HT-29 (cell line): ENCODE results near the gene CCDC150. TPM values are rescaled to one million over a fixed set of nuclear protein-coding genes. Genes with fewer than 3 reads are reported as not detected.
A peak's percentile ranks its signal among the peaks of the same experiment; 100 is the strongest.
"Not testable (repeated sequence)": the region's sequence is repeated elsewhere in the genome, so short reads cannot be mapped to it uniquely, and the experiment has no call there.

Experiments
- DNase-seq: peaks from one replicate; pipeline ENCODE4 v3.0.0-alpha.2; 2015; ENCODE audit warnings: low spot score
- total RNA-seq: library from RNA; depleted of rRNA; stranded (reverse); fragments of >200 nt; shearing (Covaris generic); gene quantifications from 2 replicates; pipeline ENCODE4 v1.2.3, GENCODE V29; 2014; rRNA removed

CCDC150 gene
- 6.3 and 8.9 TPM in 2 replicates for total RNA-seq

DNA sequence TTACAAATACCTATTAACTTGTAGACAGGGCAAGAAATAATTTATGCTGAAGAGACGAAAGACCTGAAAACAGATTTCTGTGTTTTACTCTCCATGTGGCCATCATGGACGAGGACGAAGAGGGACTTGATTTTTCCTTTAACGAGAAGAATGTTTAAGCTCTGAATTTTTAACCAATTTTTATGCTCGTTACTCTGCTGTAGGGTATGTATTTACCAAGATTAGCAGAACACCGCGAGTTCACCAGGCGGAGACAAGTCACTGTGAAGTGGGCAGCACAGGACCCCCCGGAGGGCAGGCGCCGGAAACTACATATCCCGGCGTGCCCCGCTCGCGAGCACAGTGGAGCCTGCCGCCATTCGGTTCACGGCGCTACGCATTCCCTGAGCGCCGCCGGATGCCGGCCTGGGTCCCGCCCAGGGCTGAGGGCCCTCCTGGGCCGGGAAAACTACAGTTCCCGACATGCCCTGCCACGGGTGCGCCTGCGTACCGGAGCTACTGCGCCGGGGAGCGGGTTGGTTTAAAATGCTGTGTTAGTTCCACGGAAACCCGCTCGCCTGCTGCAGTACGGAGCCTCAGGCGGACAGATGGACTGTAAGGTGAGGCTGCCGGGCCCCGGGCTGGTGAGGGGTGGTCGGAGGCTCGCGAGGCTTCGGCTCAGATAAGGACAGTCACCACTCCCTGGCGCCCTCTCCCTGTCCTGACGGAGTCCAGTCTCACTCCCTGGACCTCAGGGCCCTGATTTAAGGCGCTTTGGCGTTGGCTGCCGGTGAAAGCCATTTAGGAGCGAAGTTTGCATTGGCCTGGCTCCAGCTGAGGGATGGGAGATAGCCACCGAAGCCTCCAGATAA, at the start of gene CCDC150:
CCDC150 (plus strand) TSS at position 536 of the 851 bp plus-strand sequence; CDS start at position 588, 52 bp downstream.
- DNase-seq: peak; percentile 97

DNA sequence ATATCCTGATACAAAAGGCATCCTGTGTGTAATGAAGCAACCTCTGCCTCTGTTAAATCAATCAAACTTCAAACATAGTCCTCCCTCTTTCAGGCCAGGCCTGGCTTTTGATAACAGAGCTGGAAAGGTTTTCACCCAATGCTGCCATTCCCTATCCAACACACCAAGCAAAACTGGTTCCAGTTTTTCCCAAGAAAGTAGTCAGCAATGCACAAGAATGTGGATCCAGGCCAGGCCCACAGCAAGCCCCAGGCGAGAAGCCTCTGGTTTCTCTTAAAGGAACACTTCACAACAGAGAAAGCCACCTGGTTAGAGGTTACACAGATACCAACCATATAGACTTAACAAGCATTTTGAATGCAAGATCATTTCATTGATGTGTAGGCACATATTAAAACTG, 49.2 kb upstream of the CCDC150 start:
- DNase-seq: no peak

DNA sequence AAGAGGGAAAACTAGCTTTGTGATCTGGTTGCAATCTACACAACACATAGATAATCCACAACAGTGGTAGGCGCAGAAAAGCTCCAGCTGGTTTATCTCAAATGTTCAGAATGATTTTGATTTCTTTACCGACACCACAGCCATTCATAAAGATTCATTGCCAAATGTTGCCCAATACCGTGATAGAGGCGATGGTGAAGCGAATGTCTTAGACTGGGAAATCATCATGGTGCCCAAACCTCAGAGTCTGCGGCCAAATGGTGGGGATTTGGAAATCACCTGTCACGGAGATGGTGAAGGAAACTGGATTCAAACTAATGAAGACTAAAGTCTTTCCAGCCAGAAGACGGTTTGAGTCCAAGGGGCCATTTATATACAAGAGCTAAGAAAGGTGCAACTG, 48.5 kb upstream of the CCDC150 start:
- no peak for DNase-seq

DNA sequence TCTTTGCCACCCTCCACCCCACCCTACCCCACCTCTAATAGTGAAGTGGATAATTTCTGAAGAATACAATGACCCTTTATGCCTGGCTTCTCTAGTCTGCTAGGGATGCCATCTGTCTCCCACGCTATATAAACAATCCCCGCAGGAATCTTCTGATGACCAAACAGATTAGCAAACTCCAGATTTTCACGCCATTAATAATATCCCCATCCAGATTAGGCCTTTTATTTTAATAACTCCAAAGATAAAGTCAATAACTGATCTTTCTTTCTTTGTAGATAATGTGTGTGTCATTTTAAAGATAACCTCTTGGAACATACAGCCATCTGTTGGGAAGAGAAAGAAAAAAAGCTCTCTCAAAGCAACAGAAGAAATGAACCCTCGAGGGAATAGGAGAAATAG, 47.9 kb upstream of the CCDC150 start:
- DNase-seq: no peak

DNA sequence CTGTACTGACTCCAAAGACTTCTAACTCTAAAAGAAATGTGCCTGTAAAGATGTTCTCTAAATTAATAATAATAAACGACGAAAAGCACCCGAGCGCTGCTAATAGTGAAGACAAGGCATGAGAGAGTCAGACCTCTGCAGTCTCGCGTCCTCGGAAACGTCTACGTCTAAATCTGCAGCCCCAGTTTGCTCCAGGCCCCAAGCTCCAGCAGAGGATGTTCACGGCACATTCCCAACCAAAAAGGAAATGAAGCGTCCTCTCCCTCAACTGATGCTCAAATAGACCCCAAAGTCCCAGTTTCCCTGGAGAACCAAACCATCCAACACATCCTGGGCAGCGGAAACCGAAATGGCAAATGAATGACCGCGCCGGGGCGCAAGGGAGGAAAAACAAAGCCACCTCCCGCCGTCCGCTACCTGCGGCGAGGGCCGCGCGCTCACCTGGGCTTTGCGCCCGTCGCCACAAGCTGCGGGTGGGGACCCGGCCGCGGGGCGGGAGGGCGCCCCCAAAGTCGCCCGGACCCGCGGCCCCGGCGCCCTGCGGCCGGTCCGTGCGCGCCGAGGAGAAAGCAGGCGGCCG, 47.1 kb upstream of the CCDC150 start:
- DNase-seq: no peak

DNA sequence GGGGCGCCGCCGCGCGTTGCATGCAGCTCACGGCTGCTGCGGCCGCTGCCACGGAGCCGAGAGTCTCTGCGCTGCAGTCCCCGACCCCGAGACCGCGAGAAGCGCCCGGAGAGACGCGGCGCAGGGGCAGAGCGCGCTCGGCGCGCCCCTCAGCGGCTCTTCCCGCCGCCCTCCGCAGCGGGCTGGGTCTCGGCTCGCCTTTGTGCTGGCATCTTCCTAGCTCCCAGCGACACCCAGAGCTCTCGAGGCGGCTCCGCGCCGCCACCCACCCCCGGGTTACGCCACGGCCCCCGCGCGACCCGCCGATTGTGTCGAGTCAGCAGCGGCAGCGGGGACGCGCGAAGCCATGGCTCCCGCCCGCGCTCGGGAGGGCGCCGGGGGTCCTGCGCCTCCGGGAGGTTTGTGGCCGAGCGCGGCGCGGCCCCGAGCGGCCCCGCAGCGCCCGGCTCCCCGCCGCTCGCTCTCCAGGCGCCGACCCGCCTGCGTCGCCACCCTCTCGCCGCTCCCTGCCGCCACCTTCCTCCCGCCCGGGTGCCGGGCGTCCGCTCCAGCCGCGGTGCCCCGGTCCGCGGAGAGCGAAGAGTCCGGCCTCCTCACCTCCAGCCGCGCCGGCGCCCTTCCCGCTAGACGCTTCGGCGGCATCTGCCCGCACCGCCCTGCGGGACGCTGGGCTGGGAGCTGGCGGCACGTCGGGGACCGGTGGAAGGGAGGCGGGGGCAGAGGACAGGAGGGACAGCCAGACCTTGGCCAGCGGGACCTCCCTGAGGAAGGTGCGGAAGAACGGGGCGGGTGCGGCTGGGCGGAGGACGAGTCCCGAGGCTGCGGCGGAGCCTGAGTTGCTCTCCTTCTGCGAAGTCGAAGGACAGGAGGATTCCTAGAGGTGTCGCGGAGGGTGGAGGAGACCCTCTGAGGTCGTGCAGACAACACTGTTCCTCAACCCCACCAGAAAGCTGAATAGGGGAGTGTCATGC, 46.3 kb upstream of the CCDC150 start, which contains the start of gene HECW2:
HECW2 (minus strand) TSS at position 644 of the 971 bp plus-strand sequence.
- no peak for DNase-seq

DNA sequence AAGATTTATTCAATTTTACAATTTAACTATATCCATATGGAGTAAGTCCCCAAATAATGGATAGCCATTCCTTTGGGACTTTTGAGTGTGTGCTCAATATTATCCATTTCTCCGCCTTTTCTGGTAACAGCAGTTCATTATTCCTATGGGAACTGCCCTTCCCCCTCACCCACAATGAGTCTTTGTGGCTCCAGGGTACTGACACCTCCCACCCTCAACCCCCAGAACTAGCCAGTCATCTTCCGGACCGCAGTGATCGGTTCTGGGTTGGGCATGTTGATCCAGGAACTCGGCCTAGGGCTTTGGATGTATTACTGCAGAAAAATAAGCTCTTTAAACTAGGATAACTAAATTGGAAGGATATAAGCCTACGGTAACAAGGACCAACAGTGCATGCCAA, 45.4 kb upstream of the CCDC150 start:
- DNase-seq: no peak

DNA sequence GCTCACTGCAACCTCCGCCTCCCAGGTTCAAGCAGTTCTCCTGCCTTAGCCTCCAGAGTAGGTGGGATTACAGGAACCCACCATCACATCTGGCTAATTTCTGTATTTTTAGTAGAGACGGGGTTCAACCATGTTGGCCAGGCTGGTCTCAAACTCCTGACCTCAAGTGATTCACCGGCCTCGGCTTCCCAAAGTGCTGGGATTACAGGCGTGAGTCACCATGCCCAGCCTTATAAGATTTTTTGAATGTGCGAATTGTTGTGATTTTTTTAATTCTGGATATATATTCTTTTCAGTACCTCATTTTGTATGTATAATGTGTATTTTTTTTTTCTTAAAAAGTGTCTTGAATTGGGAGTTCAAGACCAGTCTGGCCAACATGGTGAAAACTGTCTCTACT, 42.0 kb upstream of the CCDC150 start:
- no peak for DNase-seq

DNA sequence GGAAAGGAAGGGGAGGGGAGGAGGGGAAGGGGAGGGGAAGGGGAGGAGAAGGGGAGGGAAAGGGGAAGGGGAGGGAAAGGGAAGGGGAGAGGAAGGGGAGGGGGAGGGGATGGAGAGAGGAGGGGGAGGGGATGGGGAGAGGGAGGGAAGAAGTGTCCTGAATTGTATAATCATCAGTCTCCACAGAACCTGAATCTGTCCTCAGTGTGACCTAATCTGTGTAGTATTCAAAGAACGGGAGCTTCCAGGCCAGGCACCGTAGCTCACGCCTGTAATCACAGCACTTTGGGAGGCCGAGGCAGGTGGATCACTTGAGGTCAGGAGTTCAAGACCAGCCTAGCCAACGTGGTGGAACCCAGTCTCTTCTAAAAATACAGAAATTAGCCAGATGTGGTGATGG, 41.1 kb upstream of the CCDC150 start:
- no peak for DNase-seq

DNA sequence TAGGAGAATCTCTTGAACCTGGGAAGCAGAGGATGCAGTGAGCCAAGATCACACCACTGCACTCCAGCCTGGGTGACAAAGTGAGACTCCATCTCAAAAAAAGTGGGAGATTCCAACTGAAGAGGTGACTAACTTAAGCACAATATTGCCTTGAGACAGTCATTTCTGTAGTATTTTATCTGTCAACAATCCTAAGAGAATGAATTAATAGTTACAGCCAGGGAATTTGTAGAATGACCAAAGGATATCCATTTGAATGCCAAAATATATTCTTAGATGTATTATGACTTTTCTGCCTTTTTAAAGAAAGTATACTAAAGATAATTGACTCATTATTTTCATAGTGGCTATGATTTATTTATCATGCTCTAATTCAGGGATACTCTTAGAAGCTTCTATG, 40.7 kb upstream of the CCDC150 start:
- no peak for DNase-seq

DNA sequence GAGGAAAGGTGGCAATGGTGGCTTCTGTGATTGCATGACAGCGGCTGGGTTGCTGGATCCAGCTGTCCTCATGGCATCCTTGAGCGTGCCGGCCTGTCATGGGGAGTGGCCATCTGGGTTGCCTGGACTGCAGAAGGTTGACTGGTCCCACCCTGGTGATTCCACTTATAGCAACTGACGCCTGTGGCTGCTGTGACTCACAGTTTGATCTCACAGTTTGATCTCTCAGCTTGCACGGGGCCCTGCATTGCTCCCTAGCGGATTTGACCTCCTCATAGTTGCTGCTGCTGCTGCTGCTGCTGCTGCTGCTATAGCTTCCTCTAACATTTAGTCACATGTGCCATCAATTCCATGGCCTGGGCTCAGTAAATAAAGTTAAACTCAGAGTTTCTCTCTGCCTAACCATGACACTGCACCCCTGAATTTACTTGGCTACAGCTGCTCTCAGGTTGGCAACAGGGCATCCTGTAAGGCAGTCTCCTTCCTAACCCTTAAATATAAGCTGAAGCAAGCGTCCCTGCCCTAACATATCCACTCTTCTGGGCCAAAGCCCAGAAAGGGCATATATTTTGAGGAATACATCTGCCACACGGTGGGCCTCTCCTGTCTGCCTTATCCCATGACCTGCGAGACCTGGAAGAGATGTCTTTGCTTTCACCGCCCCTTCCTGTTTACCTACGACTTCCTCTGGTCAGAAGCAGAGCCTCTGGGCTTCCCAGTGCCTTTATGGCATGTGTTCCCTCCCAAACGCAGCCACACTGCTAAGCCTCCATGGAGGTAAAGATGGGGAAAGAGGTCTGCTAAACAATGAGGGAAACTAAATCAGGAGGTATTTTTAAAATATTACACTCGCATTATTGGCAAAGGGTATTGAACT, 37.8 kb upstream of the CCDC150 start:
- DNase-seq: peak; percentile 86

DNA sequence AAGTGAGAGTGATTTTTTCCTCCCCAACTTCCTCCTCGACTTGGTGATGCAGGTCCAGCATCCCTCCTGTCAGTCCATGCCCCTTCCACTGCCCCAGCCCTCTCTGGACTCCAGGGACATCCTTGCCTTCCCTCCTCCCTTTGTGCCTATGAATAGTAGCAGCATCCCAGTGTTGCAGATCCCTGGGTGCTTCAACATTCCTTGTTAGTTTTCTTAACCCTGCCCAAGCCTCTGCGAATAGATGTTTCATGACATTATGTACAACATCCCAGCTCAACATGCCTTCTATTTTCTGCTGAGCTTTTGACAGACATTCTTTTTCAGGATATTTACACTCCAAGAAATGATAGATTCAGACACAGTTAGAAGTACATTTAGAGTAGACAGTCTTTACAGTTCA, 35.3 kb upstream of the CCDC150 start:
- DNase-seq: no peak

DNA sequence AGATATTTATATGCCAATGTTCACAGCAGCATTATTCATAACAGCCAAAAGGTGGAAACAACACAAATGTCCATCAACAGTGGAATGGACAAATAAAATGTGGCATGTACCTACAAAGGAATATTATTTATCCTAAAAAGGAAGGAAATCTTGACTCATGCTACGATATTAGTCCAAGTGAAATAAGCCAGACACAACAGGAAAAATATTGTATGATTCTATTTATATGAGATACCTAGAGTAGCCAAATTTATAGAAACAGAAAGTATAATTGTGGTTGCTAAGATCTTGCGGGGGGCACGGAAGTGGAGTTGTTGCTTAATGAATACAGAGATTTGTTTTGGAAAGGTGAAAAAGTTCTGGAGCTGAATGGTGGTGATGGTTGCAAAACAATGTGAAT, 33.0 kb upstream of the CCDC150 start:
- DNase-seq: no peak

DNA sequence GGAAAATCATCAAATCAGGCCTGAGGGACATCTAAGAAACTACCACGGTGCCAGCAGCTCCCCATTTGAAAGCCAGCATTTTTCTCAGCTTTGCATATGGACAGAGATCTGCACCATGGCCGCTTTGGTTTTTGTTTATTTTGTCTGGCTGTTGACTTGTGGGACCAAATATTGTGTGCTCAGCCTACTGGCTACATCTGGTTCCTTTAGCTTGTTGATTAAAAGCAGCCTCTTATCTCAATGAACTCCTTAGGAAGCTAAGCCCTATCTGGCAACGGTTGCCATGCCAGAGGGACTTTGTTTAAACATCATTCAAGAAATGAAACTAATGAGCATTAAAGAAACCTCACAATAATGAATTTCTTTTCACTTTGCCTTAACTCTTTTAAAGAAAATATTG, 32.4 kb upstream of the CCDC150 start:
- no peak for DNase-seq

DNA sequence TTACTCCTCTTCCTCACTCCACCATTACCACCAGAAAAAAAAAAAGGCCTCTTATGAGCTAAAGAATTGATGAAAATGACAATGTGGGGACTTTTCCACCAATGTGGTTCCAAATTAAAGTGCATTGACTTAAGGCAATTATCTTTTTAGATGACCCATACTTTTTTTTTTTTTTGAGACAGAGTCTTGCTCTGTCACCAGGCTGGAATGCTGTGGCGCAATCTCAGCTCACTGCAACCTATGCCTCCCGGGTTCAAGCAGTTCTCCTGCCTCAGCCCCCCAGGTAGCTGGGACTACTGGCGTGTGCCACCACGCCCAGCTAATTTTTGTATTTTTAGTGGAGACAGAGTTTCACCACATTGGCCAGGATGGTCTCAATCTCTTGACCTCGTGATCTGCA, 31.6 kb upstream of the CCDC150 start:
- DNase-seq: not testable (repeated sequence)

DNA sequence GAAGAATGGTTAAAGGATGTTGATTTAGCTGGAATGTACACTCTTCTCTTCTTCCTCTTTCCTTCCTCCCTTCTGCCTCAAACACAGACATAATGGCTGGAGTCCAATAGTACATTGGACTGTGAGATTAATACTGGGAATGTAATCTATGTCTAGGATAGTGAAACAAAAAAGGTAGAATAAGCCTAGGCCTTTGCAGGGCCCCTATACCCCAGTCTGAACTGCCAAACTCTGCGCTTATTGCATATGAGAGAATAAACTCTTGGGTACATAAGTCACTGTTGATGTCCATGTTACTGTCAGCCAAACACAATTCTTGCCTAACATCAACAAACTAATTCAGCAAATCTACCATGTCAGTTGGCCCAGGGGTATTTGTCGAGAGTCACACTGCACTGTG, 29.7 kb upstream of the CCDC150 start:
- DNase-seq: no peak

DNA sequence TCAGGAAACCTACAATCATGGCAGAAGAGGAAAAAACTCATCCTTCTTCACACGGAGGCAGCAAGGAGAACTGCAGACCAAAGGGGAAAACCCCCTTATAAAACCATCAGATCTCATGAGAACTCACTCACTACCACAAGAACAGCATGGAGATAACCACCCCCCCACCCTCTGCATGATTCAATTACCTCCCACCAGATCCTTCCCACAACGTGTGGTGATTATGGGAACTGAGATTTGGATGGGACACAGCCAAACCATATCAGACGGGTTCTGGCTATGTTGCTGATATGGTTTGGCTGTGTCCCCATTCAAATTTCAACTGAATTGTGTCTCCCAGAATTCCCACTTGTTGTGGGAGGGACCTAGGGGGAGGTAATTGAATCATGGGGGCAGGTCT, 28.7 kb upstream of the CCDC150 start:
- DNase-seq: no peak

DNA sequence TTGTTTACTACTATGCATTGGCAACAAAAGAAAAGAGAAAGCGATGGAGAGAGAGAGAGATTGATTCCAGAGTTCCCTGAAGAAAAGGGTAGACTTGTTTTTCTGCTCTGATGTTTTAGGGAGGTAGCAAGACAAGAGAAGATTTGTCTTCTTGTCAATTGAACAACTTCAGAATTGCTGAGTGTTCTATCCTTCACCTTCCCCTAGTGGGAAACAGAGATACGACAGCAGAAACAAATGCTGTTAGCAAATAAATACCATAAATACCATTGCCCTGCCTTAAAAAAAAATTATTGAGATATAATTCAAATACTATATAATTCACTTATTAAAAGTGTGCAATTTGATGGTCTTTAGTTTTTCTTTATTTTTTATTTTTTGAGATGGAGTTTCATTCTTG, 26.2 kb upstream of the CCDC150 start:
- DNase-seq: no peak

DNA sequence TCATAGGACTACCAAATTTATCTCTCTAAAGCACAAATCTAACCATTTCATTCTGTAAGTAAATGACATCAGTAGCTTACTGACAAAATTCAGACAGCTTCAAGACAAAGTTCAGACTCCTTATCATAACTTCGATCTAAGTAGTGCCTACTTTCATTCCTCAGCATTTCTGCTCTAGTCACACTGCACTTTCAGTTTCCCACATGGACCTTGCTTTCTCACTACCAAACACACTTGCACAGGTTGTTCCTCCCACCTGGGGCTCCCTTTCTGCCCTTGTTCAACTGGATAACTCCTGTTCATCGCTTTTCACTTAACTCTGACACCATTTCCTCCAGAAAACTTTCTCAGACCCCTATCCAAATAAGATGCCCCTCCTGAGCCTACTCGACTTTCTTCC, 22.1 kb upstream of the CCDC150 start:
- DNase-seq: no peak

DNA sequence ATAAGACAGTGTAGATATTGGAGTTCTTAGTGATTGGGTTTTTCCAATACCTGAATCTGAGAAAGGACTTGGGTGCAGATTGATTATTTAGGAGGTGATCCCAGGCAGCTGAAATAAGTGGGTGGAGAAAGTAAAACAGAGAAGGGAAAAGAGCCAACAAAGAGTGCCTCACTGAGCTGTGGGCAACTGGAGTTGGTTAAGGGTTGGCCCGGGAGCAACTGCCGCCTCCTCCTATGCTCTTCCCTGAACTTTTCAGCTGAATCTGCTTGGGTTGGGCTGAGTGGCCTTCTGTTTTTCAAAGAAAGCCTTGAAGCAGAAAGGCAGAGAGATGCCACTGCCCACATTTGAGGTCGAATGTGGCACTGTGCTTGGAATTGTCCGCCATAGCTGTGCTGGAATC, 20.9 kb upstream of the CCDC150 start:
- no peak for DNase-seq

DNA sequence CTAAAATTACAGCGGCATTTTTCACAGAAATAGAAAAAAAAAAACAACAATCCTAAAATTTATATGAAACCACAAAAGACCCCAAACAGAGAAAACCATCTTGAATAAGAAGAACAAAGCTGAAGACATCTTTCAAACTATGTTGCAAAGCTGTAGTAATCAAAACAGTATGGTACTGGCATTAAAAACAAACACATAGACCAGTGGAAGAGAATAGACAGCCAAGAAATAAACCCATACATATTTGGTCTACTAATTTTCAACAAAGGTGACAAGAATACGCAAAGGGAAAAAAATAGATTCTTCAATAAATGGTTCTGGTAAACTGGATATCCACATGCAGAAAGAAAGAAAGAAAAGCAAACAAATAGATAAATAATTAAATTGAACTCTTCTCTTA, 9.0 kb upstream of the CCDC150 start:
- DNase-seq: no peak
